ENCODE measurements around the gene HSPB1. TPM values are rescaled to one million over a fixed set of nuclear protein-coding genes. Genes with fewer than 3 reads are reported as not detected.
"Not testable (repeated sequence)": the region's sequence is repeated elsewhere in the genome, so short reads cannot be mapped to it uniquely, and the experiment has no call there.

Gene HSPB1
- total RNA-seq, 6 experiments from 2014 or later = 1,016 to 1,211 (median 1,126) TPM

GRCh38 chr7:76296743-76297740 lies 5.4 kb upstream of the HSPB1 start:
- Mint-ChIP-seq H3K4me1 (ENCODE audit: low read depth) (peaks cover 47% of the 10 kb centered on the region), H3K27ac (peak overlapping the region; percentile 92), H3K36me3 (ENCODE audit: low read depth) (no peaks in the 10 kb centered on the region), H3K9me3 (no peaks in the 10 kb centered on the region), H3K4me3 (0 out of 2 replicates have a peak overlapping the region, but pooled peaks have one; percentile 20), H3K27me3 (ENCODE audit: insufficient read depth) (peaks cover 1% of the 10 kb centered on the region)
- TF ChIP-seq CTCF (IDR thresholded peaks at IDR 0.05) = no peak
- peak; percentile 84 for DNase-seq

GRCh38 chr7:76300166-76300731 lies 2.2 kb upstream of the HSPB1 start:
- Mint-ChIP-seq H3K4me3 (no peak overlapping the region), H3K27me3 (ENCODE audit: insufficient read depth) (peaks cover 9% of the 10 kb centered on the region), H3K9me3 (no peaks in the 10 kb centered on the region), H3K4me1 (ENCODE audit: low read depth) (peaks cover 38% of the 10 kb centered on the region), H3K27ac (no peak overlapping the region), H3K36me3 (ENCODE audit: low read depth) (peaks cover 15% of the 10 kb centered on the region)
- TF ChIP-seq CTCF (IDR thresholded peaks at IDR 0.05) = no peak
- DNase-seq = peak; percentile 70

- Mint-ChIP-seq H3K27me3 (ENCODE audit: insufficient read depth) (peaks cover 9% of the 10 kb centered on the region), H3K9me3 (no peaks in the 10 kb centered on the region), H3K4me1 (ENCODE audit: low read depth) (peaks cover 38% of the 10 kb centered on the region), H3K36me3 (ENCODE audit: low read depth) (peaks cover 15% of the 10 kb centered on the region), H3K4me3 (no peak overlapping the region), H3K27ac (no peak overlapping the region)
- TF ChIP-seq CTCF (IDR thresholded peaks at IDR 0.05) = no peak
- no peak for DNase-seq
Measured at GRCh38 chr7:76301000-76301399, 1.5 kb upstream of the HSPB1 start.

- Mint-ChIP-seq H3K4me1 (ENCODE audit: low read depth) (peaks cover 33% of the 10 kb centered on the region), H3K27me3 (ENCODE audit: insufficient read depth) (peaks cover 9% of the 10 kb centered on the region), H3K36me3 (ENCODE audit: low read depth) (peaks cover 15% of the 10 kb centered on the region), H3K27ac (peak overlapping the region; percentile 80), H3K9me3 (no peaks in the 10 kb centered on the region), H3K4me3 (peak overlapping the region; percentile 91)
- DNase-seq = peak; percentile 89
- TF ChIP-seq CTCF (IDR thresholded peaks at IDR 0.05) = no peak; the same call in 1 of the 2 replicates
Measured at GRCh38 chr7:76303202-76304147, 1.0 kb downstream of the HSPB1 start.

GRCh38 chr7:76304888-76305375 lies 2.5 kb downstream of the HSPB1 start:
- Mint-ChIP-seq H3K27me3 (ENCODE audit: insufficient read depth) (peaks cover 8% of the 10 kb centered on the region), H3K9me3 (no peaks in the 10 kb centered on the region), H3K4me1 (ENCODE audit: low read depth) (peaks cover 33% of the 10 kb centered on the region), H3K4me3 (peak overlapping the region; percentile 91), H3K36me3 (ENCODE audit: low read depth) (peaks cover 19% of the 10 kb centered on the region), H3K27ac (peak overlapping the region; percentile 31; the same call in 1 of the 2 replicates)
- DNase-seq = no peak
- TF ChIP-seq CTCF (IDR thresholded peaks at IDR 0.05) = no peak

- H3K4me3 Mint-ChIP-seq; DNase-seq; H3K27me3 Mint-ChIP-seq (ENCODE audit: insufficient read depth); H3K9me3 Mint-ChIP-seq; H3K27ac Mint-ChIP-seq: not testable (repeated sequence)
- Mint-ChIP-seq H3K36me3 (ENCODE audit: low read depth) (peaks cover 13% of the 10 kb centered on the region), H3K4me1 (ENCODE audit: low read depth) (peaks cover 21% of the 10 kb centered on the region)
Measured at GRCh38 chr7:76308874-76309273, 6.4 kb downstream of the HSPB1 start.

- H3K36me3 Mint-ChIP-seq (ENCODE audit: low read depth); H3K27ac Mint-ChIP-seq; H3K27me3 Mint-ChIP-seq (ENCODE audit: insufficient read depth); H3K4me3 Mint-ChIP-seq; H3K9me3 Mint-ChIP-seq; DNase-seq: not testable (repeated sequence)
- peaks cover 20% of the 10 kb centered on the region for H3K4me1 Mint-ChIP-seq (ENCODE audit: low read depth)
Measured at GRCh38 chr7:76309341-76310101, 7.0 kb downstream of the HSPB1 start.

Data from HFFc6 (cell line).